Prostate gland (tissue), 2 donors: ENCODE results near the gene CDC42BPB.

Experiments used
- CTCF ChIP-seq, 4 experiments: fragments of 200-600 bp in 2 of 4; fragments of 450-650 bp in 2 of 4; sonication (generic) in 2 of 4; IDR thresholded peaks; 1 replicate in 3 of 4; 2 replicates in 1 of 4; pipeline ENCODE4 v1.5.1; 2016 to 2019; ENCODE audit warnings: antibody characterized with exemption in 4 of 4, mild to moderate bottlenecking in 2 of 4, moderate library complexity in 2 of 4
- POLR2A ChIP-seq: fragments of 450-650 bp; IDR thresholded peaks from one replicate; pipeline ENCODE4 v1.6.1; 2016; ENCODE audit warnings: antibody characterized with exemption, mild to moderate bottlenecking
- POLR2AphosphoS5 ChIP-seq: sonication (generic); formaldehyde crosslinking; IDR thresholded peaks from one replicate; pipeline ENCODE4 v1.6.1; 2017; ENCODE audit warnings: antibody characterized with exemption

GRCh38 chr14:103097994-103098957, 40.9 kb upstream of the CDC42BPB start:
- TF ChIP-seq POLR2AphosphoS5, result no peak
- TF ChIP-seq CTCF (IDR thresholded peaks at IDR 0.05), result no peak
- TF ChIP-seq POLR2A, result no peak
